ENCODE data around the gene ZBTB46.
"Not testable (repeated sequence)": the region's sequence is repeated elsewhere in the genome, so short reads cannot be mapped to it uniquely, and the experiment has no call there.

The ZBTB46 gene, protein sequence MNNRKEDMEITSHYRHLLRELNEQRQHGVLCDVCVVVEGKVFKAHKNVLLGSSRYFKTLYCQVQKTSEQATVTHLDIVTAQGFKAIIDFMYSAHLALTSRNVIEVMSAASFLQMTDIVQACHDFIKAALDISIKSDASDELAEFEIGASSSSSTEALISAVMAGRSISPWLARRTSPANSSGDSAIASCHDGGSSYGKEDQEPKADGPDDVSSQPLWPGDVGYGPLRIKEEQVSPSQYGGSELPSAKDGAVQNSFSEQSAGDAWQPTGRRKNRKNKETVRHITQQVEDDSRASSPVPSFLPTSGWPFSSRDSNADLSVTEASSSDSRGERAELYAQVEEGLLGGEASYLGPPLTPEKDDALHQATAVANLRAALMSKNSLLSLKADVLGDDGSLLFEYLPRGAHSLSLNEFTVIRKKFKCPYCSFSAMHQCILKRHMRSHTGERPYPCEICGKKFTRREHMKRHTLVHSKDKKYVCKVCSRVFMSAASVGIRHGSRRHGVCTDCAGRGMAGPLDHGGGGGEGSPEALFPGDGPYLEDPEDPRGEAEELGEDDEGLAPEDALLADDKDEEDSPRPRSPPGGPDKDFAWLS

DNA sequence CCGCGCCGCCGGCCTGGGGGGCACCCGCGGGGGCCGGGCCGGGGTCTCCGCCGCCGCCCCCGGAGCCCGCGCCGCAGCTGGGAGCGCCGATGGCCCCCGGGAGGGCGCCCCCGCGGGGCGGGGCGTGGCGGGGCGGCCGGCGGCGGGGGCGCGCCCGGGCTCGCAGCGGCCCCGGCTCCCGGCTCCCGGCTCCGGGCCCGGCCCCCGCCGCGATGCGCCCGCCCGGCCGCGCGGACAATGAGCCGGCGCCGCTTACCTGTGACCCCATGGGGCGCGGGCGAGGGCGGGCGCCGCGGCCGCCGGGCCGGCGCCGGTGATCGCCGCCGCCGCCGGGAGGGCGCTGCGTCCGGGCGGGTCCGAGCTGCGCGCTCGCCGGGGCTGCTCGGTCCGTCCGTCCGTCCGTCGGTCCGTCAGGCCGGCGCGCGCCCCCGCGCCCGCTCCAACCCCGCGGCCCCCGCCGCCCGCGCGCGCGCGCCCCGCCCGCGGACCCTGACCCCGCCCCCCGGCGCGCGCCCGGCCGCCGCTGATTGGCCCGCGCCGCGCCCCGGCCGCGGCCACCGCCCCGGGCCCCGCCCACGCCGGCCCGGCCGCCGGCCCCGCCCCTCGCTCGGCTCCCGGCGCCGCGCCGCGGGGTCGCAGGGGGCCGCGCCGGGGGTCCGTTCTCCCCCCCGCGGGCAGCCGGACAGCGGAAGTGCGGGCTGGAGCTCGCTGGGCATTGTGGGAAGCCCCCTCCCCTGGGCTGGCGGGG, at the start of gene ZBTB46:
TSS of gene ZBTB46 (minus strand) at position 424 of the 748 bp plus-strand sequence. CDS start 40,507 bp downstream, outside the sequence.
- no peak for DNase-seq

DNA sequence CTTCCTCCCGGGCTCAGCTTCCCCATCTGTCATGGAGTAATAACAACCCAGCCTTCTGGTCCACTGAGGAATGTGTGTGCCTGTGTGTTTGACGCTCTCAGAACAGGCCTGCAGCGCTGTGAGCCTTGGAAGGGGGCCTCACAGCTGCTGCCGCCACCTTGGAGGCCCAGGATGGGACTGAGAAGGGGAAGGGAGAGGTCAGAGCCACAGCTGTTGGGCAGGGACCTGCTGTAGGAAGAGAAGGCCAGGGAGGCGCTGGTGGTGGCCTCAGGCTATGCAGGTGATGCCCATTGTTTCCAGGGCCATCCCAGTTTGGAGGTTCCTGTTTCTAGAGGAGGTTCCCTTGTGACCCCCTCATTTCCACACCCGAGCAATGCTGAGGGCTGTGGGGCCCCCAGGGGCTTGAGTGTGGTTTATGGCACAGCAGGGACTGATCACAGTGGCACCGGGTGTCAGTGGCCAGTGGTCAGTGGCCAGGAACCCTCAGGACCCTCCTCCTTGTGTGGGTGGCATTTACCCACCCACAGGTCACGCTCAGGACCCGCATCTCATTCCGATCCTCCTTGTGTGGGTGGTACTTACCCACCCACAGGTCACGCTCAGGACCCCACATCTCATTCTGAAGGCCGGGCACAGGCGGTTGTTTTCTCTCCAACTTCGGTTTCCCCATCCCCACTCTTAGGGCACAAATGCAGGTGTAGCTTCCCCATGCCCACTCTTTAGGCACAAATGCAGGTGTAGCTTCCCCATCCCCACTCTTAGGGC, 48.0 kb upstream of the ZBTB46 start:
- no peak for DNase-seq

DNA sequence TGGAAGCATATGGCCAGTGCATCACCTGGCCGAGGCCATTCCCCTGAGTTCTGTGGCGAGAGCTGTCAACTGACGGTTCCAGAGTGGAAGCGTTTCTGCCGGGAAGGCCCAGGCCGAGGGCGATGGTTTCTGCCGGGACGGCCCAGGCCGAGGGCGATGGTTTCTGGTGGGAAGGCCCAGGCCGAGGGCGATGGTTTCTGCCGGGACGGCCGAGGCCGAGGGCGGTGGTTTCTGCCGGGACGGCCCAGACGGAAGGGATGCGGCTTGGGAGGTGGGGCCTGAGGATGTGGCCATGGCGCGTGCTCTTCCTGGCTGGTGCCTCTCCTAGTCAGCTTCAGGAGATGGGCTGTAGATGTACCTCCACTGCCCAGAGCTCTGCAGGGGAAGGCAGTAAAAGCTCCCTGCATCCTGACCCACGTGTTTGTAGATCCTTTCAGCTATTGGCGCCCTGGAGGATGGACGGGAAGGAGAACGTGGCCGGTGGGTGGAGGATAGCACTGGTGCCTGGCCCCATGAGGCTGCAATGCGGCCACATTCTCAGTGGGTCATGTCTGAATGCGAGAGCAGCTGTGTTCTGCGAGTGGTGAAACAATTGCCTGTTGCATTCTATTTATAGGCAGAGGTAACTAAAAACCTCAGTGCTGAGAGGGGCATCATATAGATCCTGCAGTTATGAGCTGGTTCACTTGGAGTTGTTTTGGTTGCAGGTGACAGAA, 46.8 kb upstream of the ZBTB46 start:
- no peak for DNase-seq

DNA sequence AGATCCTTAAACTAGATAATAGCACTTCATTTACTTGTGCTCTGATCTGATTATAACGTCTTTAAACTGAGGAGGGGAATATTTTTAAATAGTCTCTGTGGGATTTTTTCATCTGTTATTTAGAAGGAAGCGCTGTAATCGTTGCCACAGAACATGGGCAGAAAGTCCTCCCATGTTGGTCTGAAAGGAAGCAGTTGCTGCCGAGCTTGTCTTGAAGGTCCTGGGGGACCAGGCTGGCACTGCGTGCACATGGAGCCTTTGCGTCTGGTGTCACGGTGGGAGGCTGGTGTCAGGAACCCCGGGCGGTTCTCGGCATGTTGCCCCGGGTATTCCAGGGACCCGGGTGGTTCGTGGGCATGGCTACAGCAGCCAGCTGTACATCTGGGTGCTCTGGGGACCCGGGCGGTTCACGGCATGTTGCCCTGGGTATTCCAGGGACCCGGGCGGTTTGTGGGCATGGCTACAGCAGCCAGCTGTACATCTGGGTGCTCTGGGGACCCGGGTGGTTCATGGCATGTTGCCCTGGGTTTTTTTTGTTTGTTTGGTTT, 45.5 kb upstream of the ZBTB46 start:
- DNase-seq, result no peak

DNA sequence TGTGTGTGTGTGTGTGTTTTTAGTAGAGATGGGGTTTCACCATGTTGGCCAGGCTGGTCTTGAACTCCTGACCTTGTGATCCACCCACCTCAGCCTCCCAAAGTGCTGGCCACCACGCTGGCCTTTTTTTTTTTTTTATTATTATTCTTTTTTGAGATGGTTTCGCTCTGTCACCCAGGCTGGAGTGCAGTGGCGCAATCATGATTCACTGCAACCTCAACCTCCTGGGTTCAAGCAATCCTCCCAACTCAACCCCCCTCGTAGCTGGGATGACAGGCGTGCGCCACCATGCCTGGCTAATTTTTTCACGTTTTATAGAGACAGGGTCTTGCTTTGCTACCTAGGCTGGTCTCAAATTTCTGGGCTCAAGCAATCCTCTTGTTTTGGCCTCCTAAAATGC, 43.2 kb upstream of the ZBTB46 start:
- DNase-seq, result not testable (repeated sequence)

DNA sequence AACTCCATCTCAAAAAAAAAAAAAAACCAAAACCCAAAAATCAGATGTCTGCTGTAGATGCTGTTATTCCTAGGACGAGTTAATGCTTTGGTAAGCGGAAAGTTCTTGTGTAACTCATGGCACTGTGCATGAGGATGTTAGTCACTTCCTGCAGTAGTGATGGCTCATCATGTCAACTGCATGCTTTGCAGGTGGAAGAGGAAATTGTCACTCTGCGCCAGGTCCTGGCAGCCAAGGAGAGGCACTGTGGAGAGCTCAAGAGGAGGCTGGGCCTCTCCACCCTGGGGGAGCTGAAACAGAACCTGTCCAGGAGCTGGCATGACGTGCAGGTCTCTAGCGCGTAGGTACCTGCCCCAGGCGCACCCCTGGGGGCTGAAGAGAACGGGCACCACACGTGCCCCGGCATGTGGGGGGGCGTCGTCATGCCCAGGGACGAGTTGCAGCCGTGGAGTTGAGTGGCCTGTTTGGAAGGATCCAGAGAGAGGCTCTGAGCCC, 42.5 kb upstream of the ZBTB46 start:
- no peak for DNase-seq

DNA sequence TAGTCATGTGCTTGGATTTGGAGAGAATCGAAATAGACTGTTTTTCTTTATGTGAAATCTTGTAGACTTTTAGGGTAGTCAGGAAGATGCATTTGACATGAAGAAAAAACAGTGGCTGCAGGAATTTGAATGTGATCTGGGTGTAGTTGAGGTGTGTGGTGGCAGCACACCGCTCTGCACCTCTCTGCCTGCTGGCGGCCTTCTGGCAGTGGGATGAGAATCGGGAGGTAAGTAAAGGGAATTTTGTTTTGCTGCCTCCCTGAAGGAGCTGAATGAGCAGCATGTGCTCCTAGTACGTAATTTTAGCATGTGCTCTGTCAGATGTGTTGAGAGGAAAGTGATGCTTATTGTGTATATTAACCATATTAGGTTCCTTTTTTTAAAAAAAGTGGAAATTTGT, 37.2 kb upstream of the ZBTB46 start:
- no peak for DNase-seq

DNA sequence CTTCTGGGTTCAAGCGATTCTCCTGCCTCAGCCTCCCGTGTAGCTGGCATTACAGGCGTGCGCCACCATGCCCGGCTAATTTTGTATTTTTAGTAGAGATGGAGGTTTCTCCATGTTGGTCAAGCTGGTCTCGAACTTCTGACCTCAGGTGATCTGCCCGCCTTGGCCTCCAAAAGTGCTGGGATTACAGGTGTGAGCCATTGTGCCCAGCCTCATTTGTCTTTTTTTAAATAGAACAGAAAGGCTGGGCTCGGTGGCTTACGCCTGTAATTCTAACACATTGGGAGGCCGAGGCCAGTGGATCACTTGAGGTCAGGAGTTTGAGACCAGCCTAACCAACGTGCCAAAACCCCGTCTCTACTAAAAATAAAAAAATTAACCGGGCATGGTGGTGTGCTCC, 36.0 kb upstream of the ZBTB46 start:
- not testable (repeated sequence) for DNase-seq

DNA sequence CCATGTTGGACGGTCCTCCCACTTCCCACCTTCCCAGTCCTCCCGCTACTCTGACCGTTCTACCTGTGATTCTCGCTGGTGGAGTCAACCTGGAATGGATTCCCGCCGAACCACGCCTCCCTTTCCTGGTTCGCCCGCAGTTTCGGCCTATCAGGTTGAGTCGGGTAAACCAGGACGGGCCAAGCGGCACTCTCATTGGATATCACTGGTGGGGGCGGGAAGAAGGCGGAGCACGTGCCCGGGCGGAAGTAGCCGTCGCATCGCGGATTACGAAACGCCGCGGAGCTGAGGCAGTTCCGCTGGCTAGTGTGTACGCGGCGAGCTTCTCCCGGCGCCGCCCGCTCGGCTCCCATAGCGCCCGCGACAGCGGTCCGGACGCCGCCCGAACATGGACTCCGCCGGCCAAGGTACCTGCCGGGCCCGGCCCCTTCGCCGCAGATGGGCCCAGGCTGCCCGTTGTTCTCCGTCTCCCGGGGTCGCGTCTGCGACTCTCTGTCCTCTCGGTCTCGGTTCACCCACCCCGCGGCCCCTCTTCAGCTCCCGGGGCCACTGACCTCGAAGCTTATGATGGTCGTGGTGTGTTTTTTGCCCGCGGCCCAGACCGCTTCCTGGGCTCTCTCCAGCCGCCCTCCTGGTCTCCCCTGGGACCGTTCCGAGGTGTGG, 34.0 kb upstream of the ZBTB46 start, which contains the start of gene TPD52L2:
TSS of gene TPD52L2 (plus strand) at position 293 of the 663 bp plus-strand sequence. CDS start at position 389, 96 bp downstream.
- DNase-seq, result peak; percentile 99

DNA sequence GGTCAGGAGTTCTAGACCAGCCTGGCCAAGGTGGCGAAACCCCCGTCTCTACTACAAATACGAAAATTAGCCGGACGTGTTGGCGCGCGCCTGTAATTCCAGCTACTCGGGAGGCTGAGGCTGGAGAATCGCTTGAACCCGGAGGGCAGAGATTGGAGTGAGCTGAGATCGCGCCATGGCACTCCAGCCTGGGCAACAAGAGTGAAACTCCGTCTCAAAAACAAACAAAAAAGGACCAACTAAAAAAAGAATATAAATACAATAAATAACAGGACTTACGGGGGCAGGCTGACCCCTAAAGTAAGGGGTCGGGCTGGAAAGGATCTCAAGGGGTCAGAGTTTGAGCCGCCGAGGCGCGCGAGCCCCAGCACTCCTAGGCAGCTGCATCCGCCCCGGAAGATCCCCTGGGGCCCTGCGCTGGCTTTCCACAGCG, 33.5 kb upstream of the ZBTB46 start:
- DNase-seq, result no peak

DNA sequence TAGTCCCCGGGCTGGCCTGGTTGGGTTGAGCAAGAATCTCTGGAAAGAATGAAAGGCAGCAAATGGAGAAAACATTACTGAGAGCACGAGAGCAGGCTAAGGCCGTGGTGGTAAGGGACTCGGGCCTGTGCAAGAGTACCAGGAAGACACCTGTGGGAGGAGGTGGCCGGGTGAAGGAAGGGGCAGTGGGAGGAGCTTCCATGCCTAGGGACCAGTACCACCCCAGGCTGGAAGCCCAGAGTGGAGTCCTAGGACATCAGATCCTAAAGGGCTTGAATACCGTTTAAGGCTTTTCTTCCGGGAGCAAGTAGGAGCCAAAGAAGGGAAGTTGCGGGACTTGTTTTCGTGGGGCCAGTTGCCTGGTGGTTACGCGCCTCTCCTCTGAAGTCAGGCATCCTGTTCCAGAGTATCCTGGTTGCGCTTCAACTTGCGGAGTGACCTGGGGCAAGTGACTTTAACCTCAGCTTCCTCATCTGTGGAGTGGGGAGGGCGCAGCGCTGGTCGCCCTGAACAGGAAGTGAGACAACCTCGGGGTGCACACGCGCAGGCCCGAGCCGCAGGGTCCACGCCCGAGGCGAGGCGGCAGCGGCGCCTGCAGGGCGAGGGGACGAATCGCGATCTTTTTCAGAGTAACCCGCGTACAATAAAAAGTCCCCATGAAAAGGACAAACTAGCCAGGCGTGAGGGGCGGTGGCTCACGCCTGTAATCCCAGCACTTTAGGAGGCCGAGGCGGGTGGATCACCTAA, 32.9 kb upstream of the ZBTB46 start:
- peak; percentile 85 for DNase-seq

DNA sequence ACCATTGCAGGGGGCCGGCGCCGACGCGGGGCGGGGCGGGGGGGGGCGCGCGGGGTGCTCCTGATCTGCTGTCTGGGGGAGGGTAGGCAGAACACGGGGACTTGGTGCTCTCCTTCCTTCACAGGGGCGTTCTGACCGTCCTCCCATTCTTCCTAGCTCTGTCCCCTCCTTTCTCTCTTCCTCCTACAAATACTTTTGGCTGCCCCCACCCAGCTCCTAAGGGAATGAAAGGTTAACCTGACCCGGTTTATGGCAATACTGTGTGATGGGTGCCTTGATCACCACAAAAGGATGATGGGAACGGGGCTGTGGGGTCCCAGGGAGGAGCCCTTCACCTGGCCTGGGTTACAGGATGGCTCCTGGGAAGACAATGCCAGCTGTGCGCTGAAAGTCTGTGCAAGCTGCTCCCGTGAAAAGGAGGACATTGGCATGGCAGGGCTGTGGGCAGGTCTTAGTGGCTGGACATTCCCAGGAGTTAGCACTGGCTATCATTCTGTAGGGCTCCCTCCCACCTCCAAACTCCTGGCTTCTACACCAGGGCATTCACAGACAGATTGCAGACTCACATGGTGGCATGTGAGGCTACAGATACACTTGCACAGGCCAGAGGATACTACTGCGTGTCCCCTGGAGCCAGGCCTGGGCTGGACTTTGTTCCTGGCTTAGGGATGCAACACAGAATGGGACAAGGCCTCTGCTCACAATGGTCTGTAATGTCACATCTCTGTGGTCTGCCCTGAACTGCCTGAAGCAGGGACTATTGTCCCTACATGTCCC, 32.1 kb upstream of the ZBTB46 start:
- DNase-seq, result no peak

DNA sequence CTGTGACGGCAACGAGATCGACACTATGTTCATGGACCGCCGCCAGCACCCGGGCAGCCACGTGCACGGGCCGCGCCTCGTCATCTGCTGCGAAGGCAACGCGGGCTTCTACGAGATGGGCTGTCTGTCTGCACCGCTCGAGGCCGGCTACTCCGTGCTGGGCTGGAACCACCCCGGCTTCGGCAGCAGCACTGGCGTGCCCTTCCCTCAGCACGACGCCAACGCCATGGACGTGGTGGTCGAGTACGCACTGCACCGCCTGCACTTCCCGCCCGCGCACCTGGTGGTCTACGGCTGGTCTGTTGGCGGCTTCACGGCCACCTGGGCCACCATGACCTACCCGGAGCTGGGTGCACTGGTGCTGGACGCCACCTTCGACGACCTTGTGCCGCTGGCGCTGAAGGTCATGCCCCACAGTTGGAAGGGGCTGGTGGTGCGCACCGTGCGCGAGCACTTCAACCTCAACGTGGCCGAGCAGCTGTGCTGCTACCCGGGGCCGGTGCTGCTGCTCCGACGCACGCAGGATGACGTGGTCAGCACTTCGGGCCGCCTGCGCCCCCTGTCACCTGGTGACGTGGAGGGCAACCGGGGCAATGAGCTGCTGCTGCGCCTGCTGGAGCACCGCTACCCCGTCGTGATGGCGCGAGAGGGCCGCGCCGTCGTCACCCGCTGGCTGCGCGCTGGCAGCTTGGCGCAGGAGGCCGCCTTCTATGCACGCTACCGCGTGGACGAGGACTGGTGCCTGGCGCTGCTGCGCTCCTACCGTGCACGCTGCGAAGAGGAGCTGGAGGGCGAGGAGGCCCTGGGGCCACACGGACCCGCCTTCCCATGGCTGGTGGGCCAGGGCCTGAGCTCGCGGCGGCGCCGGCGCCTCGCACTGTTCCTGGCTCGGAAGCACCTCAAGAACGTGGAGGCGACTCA, 31.2 kb upstream of the ZBTB46 start:
- DNase-seq, result no peak

DNA sequence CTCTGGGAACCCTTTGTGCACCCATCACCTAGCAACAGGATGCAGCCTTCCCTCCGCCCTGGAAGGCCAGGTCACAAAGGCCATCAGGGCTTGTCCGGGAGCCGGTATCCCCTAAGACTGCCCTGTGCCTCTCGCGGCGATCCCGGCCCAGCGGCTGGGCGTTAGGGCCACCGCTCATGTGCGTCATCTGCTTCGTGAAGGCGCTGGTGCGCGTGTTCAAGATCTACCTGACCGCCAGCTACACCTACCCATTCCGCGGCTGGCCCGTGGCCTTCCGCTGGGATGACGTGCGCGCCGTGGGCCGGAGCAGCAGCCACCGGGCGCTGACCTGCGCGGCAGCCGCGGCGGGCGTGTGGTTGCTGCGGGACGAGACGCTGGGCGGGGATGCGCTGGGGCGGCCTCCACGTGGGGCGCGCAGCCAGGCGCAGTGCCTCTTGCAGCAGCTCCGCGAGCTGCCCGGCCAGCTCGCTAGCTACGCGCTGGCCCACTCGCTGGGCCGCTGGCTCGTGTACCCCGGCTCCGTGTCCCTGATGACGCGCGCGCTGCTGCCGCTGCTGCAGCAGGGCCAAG, 30.4 kb upstream of the ZBTB46 start, which contains the start of gene ABHD16B:
TSS of gene ABHD16B (plus strand) at position 134 of the 570 bp plus-strand sequence. CDS start at position 177, 43 bp downstream.
- DNase-seq, result no peak

DNA sequence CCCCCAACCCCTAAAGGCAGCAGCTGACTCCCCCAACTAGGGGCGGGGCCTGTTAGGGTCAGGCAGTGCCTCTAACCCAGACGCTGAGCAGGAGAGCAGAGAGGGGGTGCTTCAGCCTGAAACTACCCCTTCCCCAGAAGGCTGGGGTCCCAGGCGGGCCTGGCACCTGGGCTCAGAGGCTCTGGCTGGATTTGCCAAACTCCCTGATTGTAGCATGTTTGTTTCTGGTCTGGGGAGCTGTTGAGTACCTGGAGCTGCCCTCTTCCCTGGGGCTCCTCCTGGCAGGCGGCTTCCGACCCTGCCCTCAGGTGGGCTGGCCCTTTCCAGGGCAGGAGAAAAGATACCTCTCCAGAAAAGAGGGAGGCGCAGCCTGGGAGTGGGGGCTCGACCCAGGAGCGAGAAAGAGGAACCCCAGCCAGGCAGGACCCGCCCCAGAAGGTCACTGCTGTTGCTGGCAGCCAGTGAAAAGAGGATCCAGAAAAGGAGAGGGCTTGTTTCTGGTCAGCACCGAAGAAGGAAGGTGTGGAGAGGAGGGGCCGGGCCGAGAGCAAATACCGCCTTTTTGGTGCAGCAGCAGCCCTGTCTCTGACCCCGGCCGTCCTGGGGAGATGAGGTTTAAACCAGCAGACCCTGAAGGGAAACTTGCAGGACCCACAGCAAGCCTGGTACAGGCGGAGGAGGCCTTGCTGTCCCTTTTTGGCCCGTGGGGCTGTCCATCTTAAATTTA, 29.4 kb upstream of the ZBTB46 start:
- DNase-seq, result no peak

DNA sequence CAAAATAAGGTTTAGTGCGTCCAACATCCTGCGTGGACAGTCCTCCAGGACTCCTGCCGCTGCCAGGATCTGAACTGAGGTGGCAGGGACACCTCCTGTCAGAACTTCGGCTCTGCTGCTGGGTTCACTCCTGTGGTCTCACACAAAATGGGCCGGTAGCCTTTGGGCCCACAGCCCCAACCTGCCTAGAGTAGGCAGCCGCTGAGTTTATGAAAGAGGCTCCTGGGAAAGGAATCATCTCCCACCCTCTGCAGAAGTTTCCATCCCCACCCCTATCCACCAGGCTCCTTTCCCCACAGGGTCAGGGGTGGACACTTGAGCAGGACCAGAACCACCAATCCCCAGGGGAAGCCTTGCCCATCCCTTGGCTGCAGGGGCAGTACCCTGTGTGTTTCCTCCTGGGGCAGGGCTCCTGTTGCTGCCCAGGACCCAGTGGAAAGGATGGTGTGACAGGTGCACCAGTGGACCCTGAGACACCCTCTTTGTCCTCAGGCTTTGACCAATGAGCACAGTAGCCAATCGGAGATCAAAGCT, 28.2 kb upstream of the ZBTB46 start:
- DNase-seq, result no peak
